HG03025 (cell line): ENCODE data around the gene XAGE2.
"Not testable (repeated sequence)": the region's sequence is repeated elsewhere in the genome, so short reads cannot be mapped to it uniquely, and the experiment has no call there.

Source experiments
- ATAC-seq: cut with Tn5 transposase; IDR thresholded peaks from one replicate; pipeline ENCODE4 v1.9.1; 2021; ENCODE audit warnings: mild to moderate bottlenecking, moderate library complexity; ENCODE audit not compliant: unreplicated experiment, low FRiP score

XAGE2 gene

GRCh38 chrX:52368368-52369055, at the start of gene XAGE2:
XAGE2 (plus strand) TSS chrX:52369021; CDS start chrX:52370015, 994 bp downstream.
- no peak for ATAC-seq

GRCh38 chrX:52337410-52337809, 31.4 kb upstream of the XAGE2 start:
- ATAC-seq, result no peak

GRCh38 chrX:52341493-52341892, 27.3 kb upstream of the XAGE2 start:
- no peak for ATAC-seq

- not testable (repeated sequence) for ATAC-seq
Observed at GRCh38 chrX:52343131-52343530, 25.7 kb upstream of the XAGE2 start.

- ATAC-seq, result peak; percentile 54
Observed at GRCh38 chrX:52345402-52345801, 23.4 kb upstream of the XAGE2 start.

- no peak for ATAC-seq
Observed at GRCh38 chrX:52346174-52347165, 22.4 kb upstream of the XAGE2 start.

GRCh38 chrX:52349681-52350080, 19.1 kb upstream of the XAGE2 start:
- no peak for ATAC-seq

GRCh38 chrX:52352551-52352950, 16.3 kb upstream of the XAGE2 start:
- ATAC-seq, result no peak

GRCh38 chrX:52353838-52354237, 15.0 kb upstream of the XAGE2 start:
- no peak for ATAC-seq

- no peak for ATAC-seq
Observed at GRCh38 chrX:52355108-52355507, 13.7 kb upstream of the XAGE2 start.

- no peak for ATAC-seq
Observed at GRCh38 chrX:52359614-52360232, 9.1 kb upstream of the XAGE2 start.

GRCh38 chrX:52361941-52362340, 6.9 kb upstream of the XAGE2 start:
- no peak for ATAC-seq

GRCh38 chrX:52363247-52363883, 5.5 kb upstream of the XAGE2 start:
- no peak for ATAC-seq

GRCh38 chrX:52378870-52379269, 10.0 kb downstream of the XAGE2 start:
- ATAC-seq, result no peak

- no peak for ATAC-seq
Observed at GRCh38 chrX:52380993-52381392, 12.2 kb downstream of the XAGE2 start.

GRCh38 chrX:52410439-52411394, 41.9 kb downstream of the XAGE2 start:
- ATAC-seq, result no peak

GRCh38 chrX:52415304-52415703, 46.5 kb downstream of the XAGE2 start:
- no peak for ATAC-seq

- no peak for ATAC-seq
Observed at GRCh38 chrX:52416816-52417215, 48.0 kb downstream of the XAGE2 start.

- ATAC-seq, result no peak
Observed at GRCh38 chrX:52420824-52421443, 52.1 kb downstream of the XAGE2 start.
